NCI-H1930 (cell line): ENCODE results near the gene SLC37A4.
"Not testable (repeated sequence)": the region's sequence is repeated elsewhere in the genome, so short reads cannot be mapped to it uniquely, and the experiment has no call there.

Experiments used
- DNase-seq, 2 experiments: peaks; one replicate each; lab custom pipeline; 2025; lab: John Stamatoyannopoulos, UW

SLC37A4 gene

GRCh38 chr11:119030329-119031047 is at the start of gene SLC37A4:
SLC37A4 (minus strand) TSS chr11:119030877.
- DNase-seq: peak; percentile 92 to 96

DNA sequence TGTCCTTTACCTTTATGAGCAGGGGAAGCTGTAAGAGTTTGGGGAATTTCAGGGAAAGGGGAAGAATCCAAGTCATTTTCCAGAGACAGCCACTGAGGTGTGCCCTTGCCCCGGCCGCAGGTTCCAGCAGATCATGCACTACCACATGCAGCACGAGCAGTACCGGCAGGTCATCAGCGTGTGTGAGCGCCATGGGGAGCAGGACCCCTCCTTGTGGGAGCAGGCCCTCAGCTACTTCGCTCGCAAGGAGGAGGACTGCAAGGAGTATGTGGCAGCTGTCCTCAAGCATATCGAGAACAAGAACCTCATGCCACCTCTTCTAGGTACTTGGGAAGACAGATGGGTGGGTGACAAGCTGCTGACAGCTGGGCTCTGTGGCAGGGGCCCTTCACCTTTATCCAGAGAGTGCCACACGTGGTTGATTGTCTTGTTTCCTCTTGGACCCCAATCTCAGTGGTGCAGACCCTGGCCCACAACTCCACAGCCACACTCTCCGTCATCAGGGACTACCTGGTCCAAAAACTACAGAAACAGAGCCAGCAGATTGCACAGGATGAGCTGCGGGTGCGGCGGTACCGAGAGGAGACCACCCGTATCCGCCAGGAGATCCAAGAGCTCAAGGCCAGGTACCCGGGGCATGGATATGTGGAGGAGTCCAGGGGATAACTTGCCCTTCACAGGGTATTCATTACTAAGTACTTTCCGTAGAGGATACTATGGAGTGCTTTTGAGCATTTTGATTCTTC is 48.2 kb upstream of the SLC37A4 start:
- no peak for DNase-seq

DNA sequence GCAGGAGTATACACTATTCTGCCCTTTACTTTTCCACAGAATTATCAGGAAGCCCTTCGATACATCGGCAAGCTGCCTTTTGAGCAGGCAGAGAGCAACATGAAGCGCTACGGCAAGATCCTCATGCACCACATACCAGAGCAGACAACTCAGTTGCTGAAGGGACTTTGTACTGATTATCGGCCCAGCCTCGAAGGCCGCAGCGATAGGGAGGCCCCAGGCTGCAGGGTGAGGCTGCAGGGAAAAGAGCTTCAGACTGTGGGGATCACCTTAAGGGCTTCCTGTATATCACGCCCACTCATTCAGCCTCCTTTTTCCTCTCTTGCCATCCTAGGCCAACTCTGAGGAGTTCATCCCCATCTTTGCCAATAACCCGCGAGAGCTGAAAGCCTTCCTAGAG is 47.2 kb upstream of the SLC37A4 start:
- DNase-seq: no peak

- peak; percentile 81 to 88 for DNase-seq
Observed at GRCh38 chr11:119067371-119068222, 36.9 kb upstream of the SLC37A4 start, which contains the start of gene VPS11. VPS11 (plus strand) TSS chr11:119067818; CDS start chr11:119067824, 6 bp downstream.

- DNase-seq: peak in 1 of 2 experiments; percentile 11
Observed at GRCh38 chr11:119065369-119065768, 34.7 kb upstream of the SLC37A4 start.

DNA sequence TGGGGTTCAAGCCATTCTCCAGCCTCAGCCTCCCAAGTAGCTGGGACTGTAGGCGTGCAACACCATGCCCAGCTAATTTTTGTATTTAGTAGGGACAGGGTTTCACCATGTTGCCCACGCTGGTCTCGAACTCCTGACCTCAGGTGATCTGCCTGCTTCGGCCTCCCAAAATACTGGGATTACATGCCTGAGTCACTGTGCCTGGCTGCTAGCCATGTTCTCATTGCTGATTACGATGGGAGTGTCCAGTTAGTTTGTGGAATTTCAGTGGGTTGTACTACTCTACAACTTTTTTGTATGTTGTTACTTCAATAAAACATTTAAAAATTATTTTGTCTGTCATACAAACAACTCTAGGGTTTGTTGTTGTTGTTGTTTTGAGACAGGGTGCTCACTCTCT is 32.1 kb upstream of the SLC37A4 start:
- no peak for DNase-seq

DNA sequence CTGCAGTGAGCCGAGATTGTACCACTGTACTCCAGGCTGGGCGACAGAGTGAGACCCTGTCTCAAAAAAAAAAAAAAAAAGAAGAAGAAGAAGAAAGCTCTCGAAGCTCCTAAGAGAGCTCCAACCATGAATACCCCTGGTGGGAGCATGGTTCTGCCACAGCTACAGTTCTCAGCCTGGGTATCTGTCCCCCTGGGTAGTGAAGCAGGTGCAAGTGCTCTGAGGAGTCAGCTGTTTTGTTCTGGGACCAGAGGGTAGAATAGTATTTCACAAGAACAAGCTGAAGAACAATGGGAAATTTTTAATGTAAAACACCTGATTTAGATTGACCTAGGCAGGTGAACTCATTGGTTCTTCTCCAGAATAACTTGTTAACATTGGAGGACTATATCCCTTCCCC is 30.6 kb upstream of the SLC37A4 start:
- no peak for DNase-seq

DNA sequence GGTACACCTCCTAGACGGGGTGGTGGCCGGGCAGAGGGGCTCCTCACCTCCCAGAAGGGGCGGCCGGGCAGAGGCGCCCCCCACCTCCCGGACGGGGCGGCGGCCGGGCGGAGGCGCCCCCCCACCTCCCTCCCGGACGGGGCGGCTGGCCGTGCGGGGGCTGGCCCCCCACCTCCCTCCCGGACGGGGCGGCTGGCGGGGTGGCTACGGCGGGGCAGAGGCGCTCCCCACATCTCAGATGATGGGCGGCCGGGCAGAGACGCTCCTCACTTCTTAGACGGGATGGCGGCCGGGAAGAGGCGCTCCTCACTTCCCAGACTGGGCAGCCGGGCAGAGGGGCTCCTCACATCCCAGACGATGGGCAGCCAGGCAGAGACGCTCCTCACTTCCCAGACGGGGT is 28.5 kb upstream of the SLC37A4 start:
- not testable (repeated sequence) for DNase-seq

- peak; percentile 92 to 96 for DNase-seq
Observed at GRCh38 chr11:119057000-119057769, 26.5 kb upstream of the SLC37A4 start, which contains the start of gene HYOU1. HYOU1 (minus strand) TSS chr11:119057205; CDS start chr11:119056160, 1,045 bp downstream.

GRCh38 chr11:119056421-119056999 is 25.8 kb upstream of the SLC37A4 start:
- DNase-seq: no peak

DNA sequence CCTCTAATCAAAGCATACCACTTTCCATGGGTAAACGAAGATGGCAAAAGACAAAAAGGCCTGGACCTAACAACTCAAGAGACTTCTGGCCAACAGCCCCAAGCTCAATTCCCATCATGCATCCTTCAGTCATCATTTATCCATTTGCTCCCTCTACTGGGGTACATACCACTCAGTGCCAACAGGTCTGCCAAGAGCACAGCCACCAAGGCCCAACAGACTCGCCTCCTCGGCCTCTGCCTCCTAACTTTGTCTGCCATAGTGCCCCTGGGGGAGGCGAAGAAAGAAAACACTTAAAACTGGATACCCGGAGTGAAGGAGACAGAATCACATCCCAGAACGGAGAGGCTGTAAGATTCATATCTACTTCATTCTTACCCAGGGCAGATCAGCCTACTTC is 25.2 kb upstream of the SLC37A4 start:
- no peak for DNase-seq

DNA sequence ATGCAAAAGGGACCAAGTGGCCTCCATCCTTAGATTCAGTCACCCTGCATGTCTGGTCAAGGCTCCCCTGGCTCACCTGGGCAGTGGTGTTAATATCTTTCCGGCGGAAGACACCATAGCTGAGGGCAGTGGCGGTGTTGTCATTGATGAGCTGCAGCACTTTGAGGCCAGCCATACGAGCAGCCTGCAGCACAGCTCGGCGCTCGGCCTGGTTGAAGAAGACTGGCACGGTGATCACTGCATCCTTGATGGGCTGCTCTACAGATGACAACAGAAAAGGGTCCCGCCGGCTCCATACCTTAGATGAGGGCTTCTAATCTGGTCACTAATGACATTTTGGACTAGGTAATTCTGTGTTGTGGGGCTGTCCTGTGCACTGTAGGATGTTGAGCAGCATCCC is 23.7 kb upstream of the SLC37A4 start:
- no peak for DNase-seq

DNA sequence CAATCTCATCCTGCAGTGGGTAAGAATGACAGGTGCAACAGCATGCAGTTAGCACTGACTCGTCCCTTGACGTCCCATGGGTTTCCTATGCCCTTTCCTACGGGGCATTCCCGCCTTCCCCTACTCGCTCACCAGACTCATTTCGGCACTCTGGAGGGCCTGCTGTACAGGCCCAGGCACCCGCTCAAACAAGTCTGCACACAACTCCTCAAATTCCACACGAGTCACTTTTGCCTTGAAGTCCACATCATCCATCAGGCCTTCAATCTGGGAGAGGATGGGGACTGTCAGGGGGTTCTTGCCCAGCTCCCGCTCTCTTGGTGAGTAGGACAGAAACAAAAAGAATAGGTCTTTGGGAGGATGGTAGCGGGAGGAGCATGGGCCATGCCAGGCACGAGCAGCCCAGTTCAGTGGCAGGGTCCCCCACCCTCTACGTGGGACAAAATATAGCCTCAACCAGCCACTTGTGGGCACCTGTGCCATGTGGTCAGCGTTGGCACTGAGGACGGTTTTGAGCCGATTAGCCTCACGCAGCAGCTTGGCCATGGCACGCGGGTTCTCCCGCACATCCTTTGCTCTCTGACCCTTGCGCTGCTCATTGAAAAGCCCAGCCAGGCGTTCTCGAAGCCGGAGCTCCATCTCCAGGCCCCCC is 21.6 kb upstream of the SLC37A4 start:
- DNase-seq: no peak

DNA sequence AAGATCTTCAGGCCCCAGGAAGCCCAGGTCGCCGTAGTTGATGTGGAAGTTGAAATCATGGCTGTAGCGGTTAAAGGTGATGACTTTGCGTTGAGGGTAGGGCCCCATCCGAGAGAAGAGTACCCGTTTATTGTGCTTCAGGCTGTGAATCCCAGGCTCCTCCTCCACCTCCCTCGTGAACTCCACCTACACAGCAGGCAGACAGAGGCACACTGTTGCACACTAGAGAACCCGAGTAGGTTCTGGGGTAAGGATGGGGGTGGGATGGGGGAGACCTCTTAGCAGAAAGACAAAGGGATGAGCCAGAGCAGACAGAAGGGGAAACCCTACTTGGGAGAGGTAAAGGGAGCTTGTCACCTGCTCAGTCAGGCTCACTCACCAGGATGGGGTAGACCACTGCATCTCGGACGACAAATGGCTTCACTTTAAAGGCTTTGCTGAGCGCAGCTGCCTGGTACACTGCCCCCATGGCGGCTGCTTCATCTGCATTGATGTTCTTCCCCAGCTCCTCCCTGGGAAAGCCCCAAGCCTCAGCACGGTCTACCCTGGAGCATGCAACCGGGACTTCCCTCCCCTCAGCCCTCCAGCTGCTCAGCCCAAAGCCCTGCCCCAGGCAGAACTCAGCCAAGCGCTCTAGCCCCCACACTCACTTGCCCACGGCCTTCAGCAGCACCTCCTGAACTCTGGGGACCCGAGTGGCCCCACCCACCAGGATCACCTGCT is 20.9 kb upstream of the SLC37A4 start:
- DNase-seq: no peak

- DNase-seq: no peak
Observed at GRCh38 chr11:119049081-119049480, 18.4 kb upstream of the SLC37A4 start.

- DNase-seq: no peak
Observed at GRCh38 chr11:119048644-119049043, 18.0 kb upstream of the SLC37A4 start.

- DNase-seq: no peak
Observed at GRCh38 chr11:119047205-119047604, 16.5 kb upstream of the SLC37A4 start.

- DNase-seq: no peak
Observed at GRCh38 chr11:119046489-119046888, 15.8 kb upstream of the SLC37A4 start.

GRCh38 chr11:119044708-119045107 is 14.0 kb upstream of the SLC37A4 start:
- no peak for DNase-seq

GRCh38 chr11:119042927-119043326 is 12.2 kb upstream of the SLC37A4 start:
- DNase-seq: no peak
